ENCODE results near the gene TBX15.

Gene TBX15

GRCh38 chr1:118989006-118989815 is 1.1 kb upstream of the TBX15 start:
- TF ChIP-seq CTCF (IDR thresholded peaks at IDR 0.05; ENCODE audit: low read depth, low read length, missing control alignments) = no peak
- H3K4me3 ChIP-seq (ENCODE audit: low read depth, low read length) = peak overlapping the region; percentile 64
- peak; percentile 73 for DNase-seq
- no peaks in the 10 kb centered on the region for H3K27me3 ChIP-seq (replicated peaks)
- in situ Hi-C loops (cut with HindIII; ENCODE audit: low pct_ligation_motif_present, low sequenced_read_pairs) = no loop called here
- peak overlapping the region; percentile 93 for H3K27ac ChIP-seq
- no peaks in the 10 kb centered on the region for H3K36me3 ChIP-seq (replicated peaks)

DNA sequence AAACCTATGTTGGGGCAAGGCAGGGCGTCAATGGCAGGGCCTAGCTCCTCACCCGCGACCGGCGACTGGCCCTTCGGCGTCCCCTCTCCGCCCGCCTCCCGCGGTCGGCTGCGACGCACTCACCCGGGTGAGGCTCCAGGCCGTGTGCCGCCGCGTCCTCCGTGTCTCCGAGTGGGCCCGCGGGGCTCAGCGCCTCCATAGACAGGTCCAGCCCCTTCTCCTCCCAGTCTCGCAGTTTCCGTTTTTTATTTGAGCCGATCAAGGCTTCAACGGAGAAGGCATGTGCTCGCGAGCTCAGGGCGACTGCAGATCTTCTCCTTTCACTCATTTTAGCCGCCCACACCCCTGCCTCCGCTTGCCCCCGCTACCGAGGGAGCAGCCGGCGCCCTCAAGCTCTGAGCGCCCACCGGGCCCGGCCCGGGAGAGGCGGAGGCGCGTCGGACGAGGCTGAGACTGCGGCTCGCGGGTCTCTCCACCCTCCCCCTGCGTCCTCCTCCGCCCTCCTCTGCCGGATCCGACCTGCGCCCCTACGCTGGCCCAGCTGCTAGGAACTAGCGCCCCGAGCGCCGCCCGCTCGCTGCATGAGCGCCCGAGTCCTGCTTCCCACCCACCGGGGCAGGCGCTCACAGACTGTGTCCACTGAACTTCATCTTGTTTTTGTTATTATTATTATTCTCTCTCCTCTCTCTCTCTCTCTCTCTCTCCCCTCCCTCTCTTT is 516 bp downstream of the TBX15 start:
- peak overlapping the region; percentile 93 for H3K27ac ChIP-seq
- peak overlapping the region; percentile 64 for H3K4me3 ChIP-seq (ENCODE audit: low read depth, low read length)
- no peak for DNase-seq
- peaks cover 3% of the 10 kb centered on the region for H3K36me3 ChIP-seq (replicated peaks)
- no peak for TF ChIP-seq CTCF (IDR thresholded peaks at IDR 0.05; ENCODE audit: low read depth, low read length, missing control alignments)
- in situ Hi-C loops (cut with HindIII; ENCODE audit: low pct_ligation_motif_present, low sequenced_read_pairs) = no loop called here
- no peaks in the 10 kb centered on the region for H3K27me3 ChIP-seq (replicated peaks)

DNA sequence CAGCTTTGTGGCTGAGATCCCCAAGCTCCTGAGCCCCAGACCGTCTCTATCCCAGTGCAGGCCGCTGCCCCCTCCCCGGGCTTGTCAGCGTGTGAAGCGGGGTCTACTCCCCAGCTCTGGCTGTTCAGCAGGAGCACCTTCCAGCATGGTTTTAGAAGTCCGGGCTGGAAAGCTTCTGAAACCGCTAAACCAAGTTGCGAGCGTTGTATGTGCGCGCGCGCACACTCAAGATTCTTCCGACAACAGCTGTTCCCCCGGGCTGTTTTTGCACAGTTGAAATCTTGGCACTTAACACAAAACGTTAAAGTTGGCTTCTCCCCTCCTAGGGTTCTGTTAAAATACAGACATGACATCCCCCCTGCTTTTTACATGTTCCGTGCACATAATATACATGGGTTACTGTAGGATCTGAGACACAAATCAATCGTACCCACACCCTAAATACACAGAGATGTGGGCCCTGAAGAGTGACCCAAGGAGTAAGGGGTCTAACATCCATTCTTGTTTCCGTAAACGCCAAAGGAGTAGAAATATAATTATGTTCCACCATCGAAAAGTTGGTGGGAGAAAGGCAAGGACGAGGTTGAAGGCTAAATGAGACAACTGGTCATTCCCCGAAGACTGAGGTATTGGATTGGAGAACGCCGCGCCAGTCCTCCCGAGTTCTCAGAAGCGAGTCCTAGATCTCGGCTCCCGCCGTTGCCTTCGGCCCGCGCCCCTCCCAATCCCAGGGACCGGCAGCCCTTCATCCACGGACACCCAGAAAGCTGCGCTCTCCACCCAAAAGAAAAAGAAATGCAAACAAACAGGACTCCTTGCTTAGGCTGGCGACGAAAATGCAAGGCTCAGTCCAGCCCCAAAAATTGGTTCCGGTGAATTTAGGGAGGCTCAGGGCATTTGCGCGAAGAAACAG is 1.3 kb downstream of the TBX15 start:
- no peak for DNase-seq
- TF ChIP-seq CTCF (IDR thresholded peaks at IDR 0.05; ENCODE audit: low read depth, low read length, missing control alignments) = no peak
- Histone ChIP-seq H3K27ac (peak overlapping the region; percentile 93), H3K36me3 (replicated peaks) (peaks cover 3% of the 10 kb centered on the region), H3K27me3 (replicated peaks) (no peaks in the 10 kb centered on the region), H3K4me3 (ENCODE audit: low read depth, low read length) (peak overlapping the region; percentile 64)
- in situ Hi-C loops (cut with HindIII; ENCODE audit: low pct_ligation_motif_present, low sequenced_read_pairs) = no loop called here

DNA sequence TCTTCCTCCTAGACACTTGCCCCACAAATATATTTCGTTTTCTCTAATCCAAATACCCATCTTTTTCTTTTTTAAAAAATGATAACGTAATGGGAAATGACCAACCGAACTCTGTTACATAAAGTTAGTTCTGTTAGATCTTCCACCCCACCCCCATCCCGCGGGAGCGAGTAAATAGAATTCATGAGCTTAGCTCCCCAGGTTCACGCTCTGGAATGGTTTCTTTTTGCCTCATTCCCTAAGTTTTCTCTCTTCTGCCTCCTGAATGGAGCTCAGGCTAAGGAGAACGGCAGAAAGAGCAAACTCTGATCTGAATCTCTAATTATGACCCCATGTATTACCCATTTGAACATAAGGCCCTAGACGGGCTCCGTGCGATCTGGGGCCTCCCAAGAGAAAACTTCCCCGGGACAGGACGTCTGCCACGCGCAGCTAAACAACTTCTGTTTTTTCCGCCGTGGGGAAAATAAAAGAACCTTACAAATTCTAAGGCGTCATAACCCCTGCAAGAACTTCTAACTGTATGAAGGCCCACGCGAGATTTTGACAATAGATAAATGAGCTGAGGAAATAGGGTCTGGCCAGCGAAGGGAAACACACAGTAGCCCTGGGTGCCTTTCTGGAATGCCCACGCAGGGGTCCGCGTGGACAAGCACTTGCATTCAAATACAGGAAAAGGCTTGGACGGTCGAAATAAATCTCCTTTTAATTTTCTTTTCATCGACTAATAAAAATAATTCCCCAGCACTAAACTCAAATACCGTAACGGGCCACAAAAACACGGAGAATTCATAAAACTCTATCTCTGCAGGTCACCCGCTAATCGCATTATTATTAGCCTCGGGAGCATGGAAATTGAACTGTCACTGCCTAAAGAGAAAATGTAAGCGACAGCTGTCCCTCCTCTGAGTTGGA is 2.2 kb downstream of the TBX15 start:
- no peak for DNase-seq
- in situ Hi-C loops (cut with HindIII; ENCODE audit: low pct_ligation_motif_present, low sequenced_read_pairs) = no loop called here
- TF ChIP-seq CTCF (IDR thresholded peaks at IDR 0.05; ENCODE audit: low read depth, low read length, missing control alignments) = no peak
- peaks cover 3% of the 10 kb centered on the region for H3K36me3 ChIP-seq (replicated peaks)
- H3K27me3 ChIP-seq (replicated peaks) = no peaks in the 10 kb centered on the region
- H3K4me3 ChIP-seq (ENCODE audit: low read depth, low read length) = peak overlapping the region; percentile 64
- peak overlapping the region; percentile 93 for H3K27ac ChIP-seq
